Measurements from ENCODE around the gene PPP1R1B. TPM values are rescaled to one million over a fixed set of nuclear protein-coding genes. Genes with fewer than 3 reads are reported as not detected.

The PPP1R1B gene
- total and polyA plus RNA-seq, 9 of the 15 experiments (the other 6 are each of a cell fraction or from before 2014, with no cell fraction given), result 0.07 to 0.18 (median 0.10) TPM; not detected in 4

DNA sequence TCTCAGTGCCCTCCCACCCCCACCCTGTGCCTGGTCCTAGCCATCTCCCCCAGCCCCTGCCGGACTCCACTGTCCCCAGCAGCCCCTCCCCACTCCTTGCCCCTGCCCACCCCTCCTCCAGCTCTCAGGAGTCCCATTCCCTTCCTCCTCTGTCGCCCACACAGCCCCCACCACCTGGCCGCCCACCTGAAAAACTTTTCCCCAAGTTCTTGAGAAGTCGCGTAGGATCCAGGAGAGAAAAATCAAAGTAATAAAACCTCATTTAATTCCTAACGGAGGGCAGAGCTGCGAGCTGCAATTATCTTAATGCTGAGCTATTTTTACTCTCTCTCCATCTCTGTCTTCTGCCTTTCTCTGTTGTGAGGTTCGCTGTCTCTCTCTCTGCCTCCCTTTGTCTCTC is 2.4 kb upstream of the PPP1R1B start:
- H3K27ac ChIP-seq (ENCODE audit: extremely low read depth, low read depth, low read length), result no peak overlapping the region
- H4K20me1 ChIP-seq (replicated peaks; ENCODE audit: control insufficient read depth, insufficient read depth, low read length), result no peaks in the 10 kb centered on the region
- H3K4me2 ChIP-seq (ENCODE audit: insufficient read depth, low read length), result no peak overlapping the region
- H3K9me3 ChIP-seq (replicated peaks; ENCODE audit: control insufficient read depth, insufficient read depth, low read depth, low read length), result no peaks in the 10 kb centered on the region
- no peak for TF ChIP-seq CBX8 (IDR thresholded peaks at IDR 0.05; ENCODE audit: borderline replicate concordance, extremely low read depth, low read depth, low read length, poor library complexity, severe bottlenecking)
- TF ChIP-seq ILK (tag; IDR thresholded peaks at IDR 0.05; ENCODE audit: borderline replicate concordance, low read depth), result no peak
- no peak for TF ChIP-seq NR2F6 (CRISPR knock-in tag; IDR thresholded peaks at IDR 0.05)
- no peak for TF ChIP-seq NR2C1 (IDR thresholded peaks at IDR 0.05)
- no peak for TF ChIP-seq NR2C1 (tag; IDR thresholded peaks at IDR 0.05)
- TF ChIP-seq ZNF780A (CRISPR knock-in tag; IDR thresholded peaks at IDR 0.05), result no peak
- no peak for TF ChIP-seq TCF3 (CRISPR knock-in tag; IDR thresholded peaks at IDR 0.05)
- TF ChIP-seq RBFOX2 (IDR thresholded peaks at IDR 0.05; ENCODE audit: low read depth, low read length), result no peak
- TF ChIP-seq, protein P1, sequence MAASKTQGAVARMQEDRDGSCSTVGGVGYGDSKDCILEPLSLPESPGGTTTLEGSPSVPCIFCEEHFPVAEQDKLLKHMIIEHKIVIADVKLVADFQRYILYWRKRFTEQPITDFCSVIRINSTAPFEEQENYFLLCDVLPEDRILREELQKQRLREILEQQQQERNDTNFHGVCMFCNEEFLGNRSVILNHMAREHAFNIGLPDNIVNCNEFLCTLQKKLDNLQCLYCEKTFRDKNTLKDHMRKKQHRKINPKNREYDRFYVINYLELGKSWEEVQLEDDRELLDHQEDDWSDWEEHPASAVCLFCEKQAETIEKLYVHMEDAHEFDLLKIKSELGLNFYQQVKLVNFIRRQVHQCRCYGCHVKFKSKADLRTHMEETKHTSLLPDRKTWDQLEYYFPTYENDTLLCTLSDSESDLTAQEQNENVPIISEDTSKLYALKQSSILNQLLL (CRISPR knock-in tag; IDR thresholded peaks at IDR 0.05; ENCODE audit: borderline replicate concordance), result no peak
- TF ChIP-seq ZNF143 (CRISPR knock-in tag; IDR thresholded peaks at IDR 0.05), result no peak
- no peak for TF ChIP-seq DMBX1 (CRISPR knock-in tag; IDR thresholded peaks at IDR 0.05; ENCODE audit: borderline replicate concordance)
- no peak for TF ChIP-seq CHD4 (IDR thresholded peaks at IDR 0.05; ENCODE audit: insufficient read depth, insufficient replicate concordance, low read depth, low read length, poor library complexity, severe bottlenecking)
- TF ChIP-seq ZNF398 (CRISPR knock-in tag; IDR thresholded peaks at IDR 0.05), result no peak
- TF ChIP-seq EP300 (IDR thresholded peaks at IDR 0.05; ENCODE audit: low read length), result no peak
- TF ChIP-seq, protein P2, sequence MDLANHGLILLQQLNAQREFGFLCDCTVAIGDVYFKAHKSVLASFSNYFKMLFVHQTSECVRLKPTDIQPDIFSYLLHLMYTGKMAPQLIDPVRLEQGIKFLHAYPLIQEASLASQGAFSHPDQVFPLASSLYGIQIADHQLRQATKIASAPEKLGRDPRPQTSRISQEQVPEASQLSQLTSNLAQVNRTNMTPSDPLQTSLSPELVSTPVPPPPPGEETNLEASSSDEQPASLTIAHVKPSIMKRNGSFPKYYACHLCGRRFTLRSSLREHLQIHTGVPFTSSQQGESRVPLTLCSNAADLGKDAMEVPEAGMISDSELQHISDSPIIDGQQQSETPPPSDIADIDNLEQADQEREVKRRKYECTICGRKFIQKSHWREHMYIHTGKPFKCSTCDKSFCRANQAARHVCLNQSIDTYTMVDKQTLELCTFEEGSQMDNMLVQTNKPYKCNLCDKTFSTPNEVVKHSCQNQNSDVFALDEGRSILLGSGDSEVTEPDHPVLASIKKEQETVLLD (IDR thresholded peaks at IDR 0.05), result no peak
- no peaks in the 10 kb centered on the region for H3K36me3 ChIP-seq (ENCODE audit: control insufficient read depth, insufficient read depth, low read length)
- H3K9me1 ChIP-seq (ENCODE audit: control insufficient read depth, insufficient read depth, low read length), result no peaks in the 10 kb centered on the region
- no peak overlapping the region for H2AFZ ChIP-seq (ENCODE audit: low read depth, low read length)
- POLR2A ChIA-PET, result interaction anchor here (0.6 to 1.9 kb wide), 4 partner anchors 10 to 211 kb away, joined by 3 to 4 read pairs (median 4); no protein-coding TSS in a partner anchor
- BruUV-seq (replicated peaks), result no TSS peak
- WGBS (ENCODE audit: insufficient coverage, low coverage, missing lambda C conversion rate), result 46% methylated on average over 8 of the region's 8 CpGs
- no peak for FAIRE-seq
- H3K4me3 ChIP-seq, result no peak overlapping the region
- H3K27me3 ChIP-seq (ENCODE audit: control insufficient read depth in 2 of 2, insufficient read depth in 2 of 2, low read length in 2 of 2), result peaks cover 0 to 17% of the 10 kb centered on the region in 2 experiments; a peak in 2 of 5 replicates
- H3K79me2 ChIP-seq (ENCODE audit: control insufficient read depth, insufficient read depth, low read length), result no peaks in the 10 kb centered on the region
- intact Hi-C loops (cut with micrococcal nuclease), result no loop called here
- no peak for DNase-seq (ENCODE audit: extremely low read depth in 1 of 4, low spot score in 3 of 4)
- in situ Hi-C loops (cut with MboI), result loop anchor here (5.0 kb wide), 2 partner anchors 48 to 133 kb away; no protein-coding TSS in a partner anchor
- H3K9ac ChIP-seq (ENCODE audit: insufficient read depth in 1 of 2, low read depth in 2 of 2, low read length in 2 of 2), result no peak overlapping the region
- H3K4me1 ChIP-seq (replicated peaks in 1 of 2; ENCODE audit: control insufficient read depth in 2 of 2, insufficient read depth in 2 of 2, low read length in 2 of 2), result peaks cover 3 to 44% of the 10 kb centered on the region in 2 experiments; a peak in 2 of 5 replicates
- no peak for ATAC-seq
- CTCF ChIA-PET (ENCODE audit: low intra/inter-chr PET ratio), result interaction anchor here (0.6 to 5.2 kb wide), 6 partner anchors 30 to 407 kb away, joined by 3 to 131 read pairs (median 36); partner anchors contain the start of gene PNMT
